Subcutaneous abdominal adipose tissue (tissue), 5 donors: Measurements from ENCODE around the gene LMBR1.

Source experiments
- H3K27ac ChIP-seq: one replicate; pipeline ENCODE4 v1.7.0; 2013; ENCODE audit warnings: low read depth, mild to moderate bottlenecking, inconsistent platforms, low read length, moderate library complexity
- H3K27me3 ChIP-seq, 5 donors: one replicate each; pipeline ENCODE4 v1.7.0; 2013; ENCODE audit warnings: low read length in 5 of 5, inconsistent platforms in 1 of 5; ENCODE audit not compliant: control insufficient read depth in 5 of 5, insufficient read depth in 4 of 5
- H3K36me3 ChIP-seq, 5 donors: one replicate each; pipeline ENCODE4 v1.7.0; 2013; ENCODE audit warnings: low read length in 5 of 5; ENCODE audit not compliant: control insufficient read depth in 5 of 5, insufficient read depth in 5 of 5
- H3K4me1 ChIP-seq, 5 donors: one replicate each; pipeline ENCODE4 v1.7.0; 2013; ENCODE audit warnings: low read length in 5 of 5, mild to moderate bottlenecking in 3 of 5, moderate library complexity in 1 of 5; ENCODE audit not compliant: control insufficient read depth in 5 of 5, insufficient read depth in 5 of 5
- H3K4me3 ChIP-seq, 5 donors: one replicate each; pipeline ENCODE4 v1.7.0; 2013; ENCODE audit warnings: low read length in 5 of 5, low read depth in 1 of 5
- H3K9ac ChIP-seq, 5 donors: one replicate each; pipeline ENCODE4 v1.7.0; 2013; ENCODE audit warnings: low read length in 5 of 5, mild to moderate bottlenecking in 4 of 5, moderate library complexity in 3 of 5
- H3K9me3 ChIP-seq, 5 donors: one replicate each; pipeline ENCODE4 v1.7.0; 2013; ENCODE audit warnings: low read length in 5 of 5; ENCODE audit not compliant: control insufficient read depth in 5 of 5
- donor health status: healthy.
- donor health status: healthy.
- donor health status: healthy.
- donor health status: healthy.
- donor health status: healthy.

Gene LMBR1

DNA sequence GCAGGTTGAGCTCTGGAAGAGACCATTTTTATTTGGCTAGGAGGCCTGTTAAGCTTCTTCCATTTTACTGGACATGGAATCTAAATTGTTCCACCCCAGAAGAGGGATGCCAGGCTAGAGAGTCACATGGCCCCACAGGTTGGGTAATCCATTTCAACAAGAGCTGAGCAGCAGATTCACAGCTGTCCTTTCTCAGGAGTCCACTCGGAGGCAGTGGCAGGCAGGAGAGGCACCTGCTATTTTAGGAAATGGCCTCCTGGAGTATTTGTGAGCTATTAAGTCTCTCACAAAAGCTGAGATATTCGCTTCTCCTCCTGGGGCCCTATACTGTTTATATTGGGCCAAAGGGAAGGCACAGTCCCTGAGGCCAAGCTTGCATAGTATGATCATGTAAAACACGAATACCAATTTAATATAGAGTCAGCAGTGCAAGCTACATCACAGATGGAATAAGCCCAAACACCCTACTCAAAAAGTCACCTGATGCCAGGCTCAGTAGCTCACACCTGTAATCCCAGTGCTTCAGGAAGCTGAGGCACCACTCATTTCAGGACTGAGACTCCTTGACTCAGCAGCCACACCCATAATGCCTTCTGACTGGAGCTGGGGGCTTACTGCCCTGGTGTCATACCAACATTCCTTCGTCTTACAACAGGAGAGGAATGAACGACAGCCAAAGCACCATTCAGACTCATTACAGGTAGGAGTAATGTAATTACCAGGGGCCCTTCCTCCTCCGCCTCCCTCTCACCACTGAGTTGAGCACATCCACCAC is 124.1 kb downstream of the LMBR1 start:
- Histone ChIP-seq H3K4me3 (no peak overlapping the region), H3K27ac (no peak overlapping the region), H3K9ac (no peak overlapping the region), H3K4me1 (no peaks in the 10 kb centered on the region), H3K27me3 (no peaks in the 10 kb centered on the region), H3K9me3 (no peaks in the 10 kb centered on the region), H3K36me3 (peaks cover 0 to 7% (median 3%) of the 10 kb centered on the region in 5 donors)

GRCh38 chr7:156766666-156767065 is 126.3 kb downstream of the LMBR1 start:
- Histone ChIP-seq H3K4me3 (no peak overlapping the region), H3K27ac (no peak overlapping the region), H3K9me3 (no peaks in the 10 kb centered on the region), H3K36me3 (peaks cover 0 to 10% (median 5%) of the 10 kb centered on the region in 5 donors), H3K27me3 (no peaks in the 10 kb centered on the region), H3K4me1 (no peaks in the 10 kb centered on the region), H3K9ac (no peak overlapping the region)

GRCh38 chr7:156765901-156766656 is 126.9 kb downstream of the LMBR1 start:
- H3K4me1 ChIP-seq: no peaks in the 10 kb centered on the region
- H3K9ac ChIP-seq: no peak overlapping the region
- peaks cover 0 to 10% (median 5%) of the 10 kb centered on the region in 5 donors for H3K36me3 ChIP-seq
- no peak overlapping the region for H3K4me3 ChIP-seq
- H3K9me3 ChIP-seq: no peaks in the 10 kb centered on the region
- no peaks in the 10 kb centered on the region for H3K27me3 ChIP-seq
- no peak overlapping the region for H3K27ac ChIP-seq

GRCh38 chr7:156764766-156765165 is 128.2 kb downstream of the LMBR1 start:
- Histone ChIP-seq H3K4me3 (no peak overlapping the region), H3K9ac (no peak overlapping the region), H3K4me1 (no peaks in the 10 kb centered on the region), H3K27me3 (no peaks in the 10 kb centered on the region), H3K36me3 (peaks cover 0 to 10% (median 5%) of the 10 kb centered on the region in 5 donors), H3K9me3 (no peaks in the 10 kb centered on the region), H3K27ac (no peak overlapping the region)

GRCh38 chr7:156764016-156764669 is 128.8 kb downstream of the LMBR1 start:
- peaks cover 0 to 10% (median 5%) of the 10 kb centered on the region in 5 donors for H3K36me3 ChIP-seq
- no peak overlapping the region for H3K27ac ChIP-seq

DNA sequence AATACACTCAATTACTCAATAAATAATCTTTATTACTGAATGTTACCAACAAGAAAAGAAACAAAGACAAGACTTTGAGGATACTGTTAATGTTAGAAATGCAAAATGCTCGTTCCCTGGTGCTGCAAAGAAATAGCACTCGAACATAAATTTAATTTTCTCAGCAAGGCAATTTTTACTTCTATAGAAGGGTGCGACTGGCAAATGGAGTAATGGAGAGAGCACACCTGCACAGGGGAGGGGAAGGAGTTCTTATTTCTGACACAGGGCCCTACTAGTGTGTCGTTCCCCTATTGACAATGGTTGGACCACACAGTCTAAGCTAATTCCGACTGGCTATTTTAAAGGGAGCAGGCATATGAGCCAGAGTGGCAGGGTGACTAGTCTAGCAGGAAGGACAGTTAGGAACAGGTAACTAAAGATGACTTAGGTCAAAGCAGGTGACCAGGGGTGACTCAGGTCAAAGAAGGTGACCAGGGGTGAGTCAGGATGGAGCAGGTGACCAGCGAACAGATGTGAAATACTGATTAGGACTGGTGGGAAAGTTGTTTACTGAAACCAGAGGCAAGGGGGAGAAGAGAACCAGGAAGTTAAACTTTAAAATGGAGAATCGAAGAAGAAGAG is 133.3 kb downstream of the LMBR1 start:
- Histone ChIP-seq H3K4me3 (no peak overlapping the region), H3K4me1 (no peaks in the 10 kb centered on the region), H3K27ac (no peak overlapping the region), H3K9ac (no peak overlapping the region), H3K27me3 (no peaks in the 10 kb centered on the region), H3K9me3 (no peaks in the 10 kb centered on the region), H3K36me3 (peaks cover 0 to 12% (median 3%) of the 10 kb centered on the region in 5 donors)

More at GRCh38 chr7:156764016-156764669, 128.8 kb downstream of the LMBR1 start:
- no peaks in the 10 kb centered on the region for H3K27me3 ChIP-seq
- H3K4me1 ChIP-seq: no peaks in the 10 kb centered on the region
- H3K4me3 ChIP-seq: no peak overlapping the region
- no peak overlapping the region for H3K9ac ChIP-seq
- H3K9me3 ChIP-seq: no peaks in the 10 kb centered on the region

- Histone ChIP-seq H3K27ac (no peak overlapping the region), H3K9me3 (no peaks in the 10 kb centered on the region), H3K4me3 (no peak overlapping the region), H3K4me1 (no peaks in the 10 kb centered on the region), H3K9ac (no peak overlapping the region), H3K27me3 (no peaks in the 10 kb centered on the region), H3K36me3 (peaks cover 0 to 13% (median 3%) of the 10 kb centered on the region in 5 donors)
These were observed 133.8 kb downstream of the LMBR1 start for GRCh38 chr7:156759143-156759542.

DNA sequence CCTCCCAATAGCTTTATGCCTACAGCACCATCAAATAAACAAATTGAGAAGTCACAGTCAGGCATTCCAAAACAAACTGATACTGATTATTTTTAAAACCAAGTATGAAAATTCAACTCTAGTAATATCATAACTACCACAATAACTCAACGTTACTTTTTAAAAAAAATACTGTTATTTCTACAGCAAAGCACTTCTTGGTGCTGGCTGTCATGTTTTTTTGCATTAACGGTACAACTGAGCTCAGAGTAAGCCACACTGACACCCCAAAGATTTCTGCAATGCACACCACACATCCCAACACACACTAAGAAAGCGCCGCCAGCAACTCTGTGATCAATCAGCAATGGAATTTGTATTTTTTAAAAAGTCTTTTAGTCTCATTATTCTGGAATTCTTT is 138.8 kb downstream of the LMBR1 start:
- Histone ChIP-seq H3K27me3 (no peaks in the 10 kb centered on the region), H3K36me3 (peaks cover 6 to 20% (median 10%) of the 10 kb centered on the region in 5 donors), H3K27ac (no peak overlapping the region), H3K9me3 (no peaks in the 10 kb centered on the region), H3K4me3 (no peak overlapping the region), H3K9ac (no peak overlapping the region), H3K4me1 (no peaks in the 10 kb centered on the region)

DNA sequence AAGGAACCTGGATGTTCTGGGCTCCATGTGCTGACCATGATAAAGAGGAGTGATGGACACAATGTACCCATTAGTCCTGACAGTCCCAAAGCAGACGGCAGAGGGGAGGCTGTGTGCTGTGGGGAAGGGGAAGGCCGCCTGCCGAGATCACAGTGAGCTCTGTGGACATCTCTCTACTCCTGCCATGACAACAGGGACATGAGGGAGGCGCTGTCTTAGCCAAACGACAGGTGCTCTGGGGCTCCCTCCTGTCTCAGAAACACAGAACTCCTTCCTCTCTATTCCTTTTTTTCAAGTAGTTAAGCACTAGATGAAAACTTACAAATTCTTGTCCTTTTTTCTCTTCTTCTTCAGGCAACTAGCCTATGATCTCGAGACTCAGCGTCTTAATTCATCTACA is 139.4 kb downstream of the LMBR1 start:
- Histone ChIP-seq H3K9ac (no peak overlapping the region), H3K27me3 (no peaks in the 10 kb centered on the region), H3K4me1 (no peaks in the 10 kb centered on the region), H3K9me3 (no peaks in the 10 kb centered on the region), H3K4me3 (no peak overlapping the region), H3K36me3 (peaks cover 6 to 20% (median 10%) of the 10 kb centered on the region in 5 donors), H3K27ac (no peak overlapping the region)
